Measurements from ENCODE around the gene NDNF. TPM values are rescaled to one million over a fixed set of nuclear protein-coding genes. Genes with fewer than 3 reads are reported as not detected.

Gene NDNF
- total and polyA plus RNA-seq, 12 donors = 2.8 to 17.9 (median 6.4) TPM

- DNase-seq = peak in 1 of 2 donors; percentile 38
- intact Hi-C loops (cut with DNase I) = loop anchor here in 2 of 10 donors (10.0 kb wide), 1 partner anchor 129 kb away; the partner anchor contains the start of gene PRDM5 (in 2 of the 2)
- TF ChIP-seq CTCF (IDR thresholded peaks at IDR 0.05) = no peak
- Histone ChIP-seq H3K4me3 (no peak overlapping the region), H3K36me3 (no peaks in the 10 kb centered on the region), H3K9me3 (no peaks in the 10 kb centered on the region), H3K27ac (peak overlapping the region in 6 of 10 donors; percentile 9 to 62 (median 40)), H3K4me1 (peaks cover 0 to 59% (median 10%) of the 10 kb centered on the region in 9 donors), H3K27me3 (peaks cover 0 to 7% (median 0%) of the 10 kb centered on the region in 7 donors)
- peak in 3 of 8 donors; percentile 26 to 54 (median 49) for ATAC-seq
- WGBS, 2 donors = 50 to 75% methylated on average over 3 of the region's 3 CpGs
Measured at GRCh38 chr4:121053601-121054143, 18.7 kb downstream of the NDNF start.

GRCh38 chr4:121050300-121050699, 22.0 kb downstream of the NDNF start:
- H3K9me3 ChIP-seq = no peaks in the 10 kb centered on the region
- no peaks in the 10 kb centered on the region for H3K36me3 ChIP-seq
- no peak overlapping the region for H3K27ac ChIP-seq
- peaks cover 0 to 37% (median 3%) of the 10 kb centered on the region in 9 donors for H3K4me1 ChIP-seq
- peak in 8 of 9 donors; percentile 10 to 56 (median 39) for TF ChIP-seq CTCF (IDR thresholded peaks at IDR 0.05)
- no peaks in the 10 kb centered on the region for H3K27me3 ChIP-seq
- no peak for DNase-seq
- no peak overlapping the region for H3K4me3 ChIP-seq
- intact Hi-C loops (cut with DNase I) = loop anchor here in 2 of 10 donors (10.0 kb wide), 1 partner anchor 125 kb away; the partner anchor contains the start of gene PRDM5 (in 2 of the 2)
- peak in 1 of 8 donors; percentile 12 for ATAC-seq

DNA sequence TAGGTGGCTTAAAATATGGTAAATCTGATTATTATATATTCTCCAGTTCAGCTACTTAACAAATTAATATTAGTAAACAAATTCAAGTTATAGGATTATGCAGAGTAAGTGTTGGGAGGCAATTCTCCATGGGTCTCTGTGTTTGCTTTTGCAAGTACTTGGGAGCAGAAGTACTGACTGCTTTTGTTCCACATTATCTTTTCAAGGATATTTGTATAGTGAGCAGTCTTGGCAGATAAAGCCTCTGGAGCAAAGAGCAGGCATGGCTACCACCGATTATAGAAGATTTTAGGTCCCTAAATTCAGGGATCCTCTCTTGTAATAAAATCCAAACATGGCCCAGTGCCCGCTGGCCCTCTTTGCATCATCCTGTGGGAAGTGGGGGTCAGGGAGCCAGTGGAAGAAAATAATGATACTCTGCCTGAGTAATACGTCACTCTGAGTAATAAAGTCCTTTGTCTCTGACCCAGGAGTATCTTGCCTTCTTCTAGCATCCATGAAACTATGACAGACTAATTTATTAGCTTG, 23.2 kb downstream of the NDNF start:
- no peak for DNase-seq
- no peak for TF ChIP-seq CTCF (IDR thresholded peaks at IDR 0.05)
- peaks cover 0 to 28% (median 3%) of the 10 kb centered on the region in 9 donors for H3K4me1 ChIP-seq
- intact Hi-C loops (cut with DNase I) = no loop called here
- no peaks in the 10 kb centered on the region for H3K27me3 ChIP-seq
- H3K9me3 ChIP-seq = no peaks in the 10 kb centered on the region
- H3K27ac ChIP-seq = no peak overlapping the region
- H3K36me3 ChIP-seq = peaks cover 0 to 6% (median 0%) of the 10 kb centered on the region in 9 donors
- no peak overlapping the region for H3K4me3 ChIP-seq
- ATAC-seq = no peak
- WGBS, 2 donors = 57 to 71% methylated on average over 3 of the region's 3 CpGs

GRCh38 chr4:121048165-121048564, 24.2 kb downstream of the NDNF start:
- intact Hi-C loops (cut with DNase I) = no loop called here
- Histone ChIP-seq H3K4me1 (peaks cover 0 to 19% (median 0%) of the 10 kb centered on the region in 9 donors), H3K36me3 (peaks cover 0 to 11% (median 0%) of the 10 kb centered on the region in 9 donors), H3K4me3 (no peak overlapping the region), H3K27ac (no peak overlapping the region), H3K9me3 (no peaks in the 10 kb centered on the region), H3K27me3 (no peaks in the 10 kb centered on the region)
- WGBS, 2 donors = 89 to 92% methylated on average over 6 of the region's 6 CpGs
- ATAC-seq = no peak
- TF ChIP-seq CTCF (IDR thresholded peaks at IDR 0.05) = no peak
- no peak for DNase-seq

Data from heart right ventricle (tissue), 16 donors.